Keratinocyte (primary cell): Measurements from ENCODE around the gene ZFYVE9. TPM values are rescaled to one million over a fixed set of nuclear protein-coding genes. Genes with fewer than 3 reads are reported as not detected.
A peak's percentile ranks its signal among the peaks of the same experiment; 100 is the strongest.

ENCODE experiments used
- DNase-seq: peaks from one replicate; pipeline ENCODE4 v3.0.0-alpha.2; 2011; ENCODE audit warnings: low read depth, missing footprints, low spot score
- FAIRE-seq: peaks from 2 replicates; lab custom pipeline; 2011; peaks lifted over from hg19 to GRCh38; lab: Jason Lieb, UNC
- H2AFZ ChIP-seq: 2 replicates; pipeline ENCODE4 v1.6.0; 2012; ENCODE audit warnings: low read length, control low read depth, inconsistent platforms; ENCODE audit not compliant: control insufficient read depth
- H3K27ac ChIP-seq: 2 replicates; pipeline ENCODE4 v1.5.1; 2011; ENCODE audit warnings: low read length; ENCODE audit not compliant: control insufficient read depth, insufficient read depth
- H3K27me3 ChIP-seq: 3 replicates; pipeline ENCODE4 v1.6.0; 2011; ENCODE audit warnings: low read length; ENCODE audit not compliant: control insufficient read depth, insufficient read depth; ENCODE audit errors: extremely low read depth
- H3K36me3 ChIP-seq, 2 experiments: 2 replicates in 1 of 2; 3 replicates in 1 of 2; pipeline ENCODE4 v1.5.1; 2011; ENCODE audit warnings: low read length in 2 of 2, mild to moderate bottlenecking in 1 of 2; ENCODE audit not compliant: control insufficient read depth in 2 of 2, insufficient read depth in 2 of 2; ENCODE audit errors: extremely low read depth in 1 of 2
- H3K4me1 ChIP-seq: 3 replicates; pipeline ENCODE4 v1.5.1; 2011; ENCODE audit warnings: low read length; ENCODE audit not compliant: control insufficient read depth, insufficient read depth; ENCODE audit errors: extremely low read depth
- H3K4me2 ChIP-seq: 3 replicates; pipeline ENCODE4 v1.6.0; 2011; ENCODE audit warnings: low read depth, low read length; ENCODE audit not compliant: control insufficient read depth, insufficient read depth; ENCODE audit errors: extremely low read depth
- H3K4me3 ChIP-seq, 3 experiments: fragments of 200-600 bp in 1 of 3; sonication (generic) in 1 of 3; 2 replicates in 2 of 3; 3 replicates in 1 of 3; pipeline ENCODE4 v1.5.1; 2011 to 2016; ENCODE audit warnings: low read length in 3 of 3, mild to moderate bottlenecking in 3 of 3, control low read depth in 2 of 3, inconsistent platforms in 1 of 3, low read depth in 1 of 3, mixed read lengths in 1 of 3, mixed run types in 1 of 3, moderate library complexity in 1 of 3; ENCODE audit not compliant: control insufficient read depth in 2 of 3, insufficient read depth in 2 of 3; ENCODE audit errors: extremely low read depth in 1 of 3
- H3K79me2 ChIP-seq: 2 replicates; pipeline ENCODE4 v1.6.0; 2012; ENCODE audit warnings: low read length; ENCODE audit not compliant: control insufficient read depth, insufficient read depth
- H3K9ac ChIP-seq: 3 replicates; pipeline ENCODE4 v1.6.0; 2011; ENCODE audit warnings: low read length; ENCODE audit not compliant: control insufficient read depth, insufficient read depth; ENCODE audit errors: extremely low read depth
- H3K9me1 ChIP-seq: 3 replicates; pipeline ENCODE4 v1.6.0; 2011; ENCODE audit warnings: low read length; ENCODE audit not compliant: control insufficient read depth, insufficient read depth; ENCODE audit errors: extremely low read depth
- H3K9me3 ChIP-seq: 2 replicates; pipeline ENCODE4 v1.5.1; 2012; ENCODE audit warnings: low read depth, low read length; ENCODE audit not compliant: control insufficient read depth
- H4K20me1 ChIP-seq: 3 replicates; pipeline ENCODE4 v1.6.0; 2011; ENCODE audit warnings: low read length; ENCODE audit not compliant: control insufficient read depth, insufficient read depth; ENCODE audit errors: extremely low read depth
- CTCF ChIP-seq, 3 experiments: IDR thresholded peaks in 1 of 3; conservative IDR thresholded peaks in 1 of 3; optimal IDR thresholded peaks in 1 of 3; 2 replicates in 2 of 3; 3 replicates in 1 of 3; pipeline versions ENCODE3 to v1.5.1; 2011; ENCODE audit warnings: low read length in 3 of 3, mild to moderate bottlenecking in 3 of 3, moderate library complexity in 2 of 3, control low read depth in 1 of 3, inconsistent platforms in 1 of 3; ENCODE audit not compliant: insufficient read depth in 2 of 3; ENCODE audit errors: extremely low read depth in 1 of 3
- EZH2 ChIP-seq: IDR thresholded peaks from one replicate; pipeline ENCODE4 v1.6.1; 2012; ENCODE audit warnings: inconsistent platforms, mild to moderate bottlenecking, low read length, moderate library complexity
- dilution Hi-C: fragments of 300-500 bp; cut with MboI; formaldehyde crosslinking; loops from one replicate; pipeline ENCODE4 v1.7.0; 2020; ENCODE audit warnings: low sequenced_read_pairs; ENCODE audit not compliant: extremely low pct_ligation_motif_present
- polyA plus RNA-seq, 5 experiments: library from polyadenylated mRNA; depleted of rRNA in 3 of 5; stranded (reverse) in 3 of 5; stranded (forward) in 1 of 5; unstranded in 1 of 5; fragments of >200 nt; gene quantifications; 1 replicate in 1 of 5; 2 replicates in 3 of 5; 3 replicates in 1 of 5; pipeline versions ENCODE4 v1.2.1 to v1.2.3, GENCODE V29; 2011 to 2012; ENCODE audit warnings: missing spikeins in 2 of 5, low read depth in 1 of 5, low replicate concordance in 1 of 5

The ZFYVE9 gene
- polyA plus RNA-seq, 1 donor (not counting 4 experiments of a cell fraction or from before 2014, with no cell fraction given), result 27.7 TPM

GRCh38 chr1:52125736-52126359, 16.0 kb upstream of the ZFYVE9 start:
- dilution Hi-C loops, result no loop called here
- Histone ChIP-seq H3K4me2 (no peak overlapping the region), H2AFZ (no peak overlapping the region), H3K4me1 (no peaks in the 10 kb centered on the region), H3K36me3 (no peaks in the 10 kb centered on the region), H4K20me1 (no peaks in the 10 kb centered on the region), H3K9me3 (no peaks in the 10 kb centered on the region), H3K9ac (no peak overlapping the region), H3K79me2 (no peaks in the 10 kb centered on the region), H3K9me1 (no peaks in the 10 kb centered on the region), H3K27me3 (no peaks in the 10 kb centered on the region), H3K4me3 (no peak overlapping the region), H3K27ac (no peak overlapping the region)
- no peak for DNase-seq
- no peak for FAIRE-seq
- TF ChIP-seq CTCF (optimal IDR thresholded peaks at IDR 0.05 in 1 of 3, IDR thresholded peaks at IDR 0.05 in 1 of 3, conservative IDR thresholded peaks at IDR 0.05 in 1 of 3; ENCODE audit: extremely low read depth in 1 of 3, insufficient read depth in 2 of 3, low read length in 3 of 3) (no peak), EZH2 (no peak)

GRCh38 chr1:52127181-52128180, 14.4 kb upstream of the ZFYVE9 start:
- H3K9me3 ChIP-seq, result no peaks in the 10 kb centered on the region
- H3K36me3 ChIP-seq, result no peaks in the 10 kb centered on the region
- no peak overlapping the region for H3K4me2 ChIP-seq
- H3K4me1 ChIP-seq, result no peaks in the 10 kb centered on the region
- H3K27ac ChIP-seq, result no peak overlapping the region
- TF ChIP-seq EZH2 (no peak), CTCF (optimal IDR thresholded peaks at IDR 0.05 in 1 of 3, IDR thresholded peaks at IDR 0.05 in 1 of 3, conservative IDR thresholded peaks at IDR 0.05 in 1 of 3; ENCODE audit: extremely low read depth in 1 of 3, insufficient read depth in 2 of 3, low read length in 3 of 3) (peak; percentile 52 to 77 (median 53))
- no peak overlapping the region for H3K9ac ChIP-seq
- no peak overlapping the region for H3K4me3 ChIP-seq
- dilution Hi-C loops, result no loop called here
- H2AFZ ChIP-seq, result no peak overlapping the region
- H4K20me1 ChIP-seq, result no peaks in the 10 kb centered on the region
- no peaks in the 10 kb centered on the region for H3K27me3 ChIP-seq
- no peak for DNase-seq
- no peaks in the 10 kb centered on the region for H3K79me2 ChIP-seq
- no peaks in the 10 kb centered on the region for H3K9me1 ChIP-seq
- peak; percentile 90 for FAIRE-seq
